IMR-90 (cell line): ENCODE measurements around the gene SRSF3.

Source experiments
- MAZ ChIP-seq: IDR thresholded peaks from 2 replicates; pipeline ENCODE4 v1.6.1; 2012; ENCODE audit warnings: low read depth, mild to moderate bottlenecking, low read length, improper control_type of control experiment, moderate library complexity, borderline replicate concordance
- MXI1 ChIP-seq: IDR thresholded peaks from 2 replicates; pipeline ENCODE4 v1.6.1; 2012; ENCODE audit warnings: low read depth, mild to moderate bottlenecking, low read length, moderate library complexity, borderline replicate concordance
- POLR2A ChIP-seq: IDR thresholded peaks from 2 replicates; pipeline ENCODE4 v1.6.1; 2012; ENCODE audit warnings: mild to moderate bottlenecking, low read depth, low read length
- TF ChIP-seq, protein P1 (sequence below): conservative IDR thresholded peaks from 2 replicates; pipeline ENCODE4 v1.5.1; 2012; ENCODE audit warnings: mild to moderate bottlenecking, low read depth, low read length, improper control_type of control experiment
- TF ChIP-seq, protein P2 (sequence below): fragments of 150-350 bp; IDR thresholded peaks from 2 replicates; pipeline ENCODE4 v1.6.1; 2017; ENCODE audit warnings: mild to moderate bottlenecking, antibody characterized with exemption, low read length, low read depth

DNA sequence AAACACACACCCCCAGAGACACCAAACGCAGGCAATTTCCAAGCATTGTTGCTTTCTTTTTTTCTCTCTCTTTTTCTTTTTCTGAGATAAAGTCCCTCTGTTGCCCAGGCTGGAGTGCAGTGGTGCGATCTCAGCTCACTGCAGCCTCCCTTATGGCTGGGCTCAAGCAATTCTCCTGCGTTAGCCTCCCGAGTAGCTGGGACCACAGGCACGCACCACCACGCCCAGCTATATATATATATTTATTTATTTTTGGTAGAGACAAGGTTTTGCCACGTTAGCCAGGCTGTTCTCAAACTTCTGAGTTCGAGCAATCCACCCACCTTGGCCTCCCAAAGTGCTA, 14.0 kb upstream of the SRSF3 start:
- TF ChIP-seq, protein P1, sequence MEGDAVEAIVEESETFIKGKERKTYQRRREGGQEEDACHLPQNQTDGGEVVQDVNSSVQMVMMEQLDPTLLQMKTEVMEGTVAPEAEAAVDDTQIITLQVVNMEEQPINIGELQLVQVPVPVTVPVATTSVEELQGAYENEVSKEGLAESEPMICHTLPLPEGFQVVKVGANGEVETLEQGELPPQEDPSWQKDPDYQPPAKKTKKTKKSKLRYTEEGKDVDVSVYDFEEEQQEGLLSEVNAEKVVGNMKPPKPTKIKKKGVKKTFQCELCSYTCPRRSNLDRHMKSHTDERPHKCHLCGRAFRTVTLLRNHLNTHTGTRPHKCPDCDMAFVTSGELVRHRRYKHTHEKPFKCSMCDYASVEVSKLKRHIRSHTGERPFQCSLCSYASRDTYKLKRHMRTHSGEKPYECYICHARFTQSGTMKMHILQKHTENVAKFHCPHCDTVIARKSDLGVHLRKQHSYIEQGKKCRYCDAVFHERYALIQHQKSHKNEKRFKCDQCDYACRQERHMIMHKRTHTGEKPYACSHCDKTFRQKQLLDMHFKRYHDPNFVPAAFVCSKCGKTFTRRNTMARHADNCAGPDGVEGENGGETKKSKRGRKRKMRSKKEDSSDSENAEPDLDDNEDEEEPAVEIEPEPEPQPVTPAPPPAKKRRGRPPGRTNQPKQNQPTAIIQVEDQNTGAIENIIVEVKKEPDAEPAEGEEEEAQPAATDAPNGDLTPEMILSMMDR, result no peak
- TF ChIP-seq MXI1 (no peak), MAZ (no peak), POLR2A (no peak)
- TF ChIP-seq, protein P2, sequence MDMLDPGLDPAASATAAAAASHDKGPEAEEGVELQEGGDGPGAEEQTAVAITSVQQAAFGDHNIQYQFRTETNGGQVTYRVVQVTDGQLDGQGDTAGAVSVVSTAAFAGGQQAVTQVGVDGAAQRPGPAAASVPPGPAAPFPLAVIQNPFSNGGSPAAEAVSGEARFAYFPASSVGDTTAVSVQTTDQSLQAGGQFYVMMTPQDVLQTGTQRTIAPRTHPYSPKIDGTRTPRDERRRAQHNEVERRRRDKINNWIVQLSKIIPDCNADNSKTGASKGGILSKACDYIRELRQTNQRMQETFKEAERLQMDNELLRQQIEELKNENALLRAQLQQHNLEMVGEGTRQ, result no peak
